ENCODE measurements around the gene IL20.

DNA sequence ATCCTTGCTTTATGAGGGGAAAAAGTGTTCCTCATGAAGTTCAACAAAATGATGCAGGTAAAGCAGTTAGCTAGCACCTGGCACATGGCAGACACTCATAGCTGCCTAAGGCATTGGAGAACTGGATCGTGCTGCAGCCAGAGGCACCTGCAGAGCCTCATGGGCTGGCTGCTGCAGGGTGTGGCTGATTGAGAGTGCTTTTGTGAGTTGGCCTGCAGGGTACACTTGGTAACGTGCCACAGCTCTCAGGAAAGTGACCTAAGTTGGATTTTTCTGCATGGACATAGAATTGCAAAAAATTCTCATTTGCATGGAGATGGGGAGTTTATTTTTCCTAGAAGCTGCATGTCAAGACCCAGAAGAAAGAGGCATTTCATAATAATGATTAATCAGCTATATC is 31.6 kb upstream of the IL20 start:
- no peak for TF ChIP-seq POLR2A (IDR thresholded peaks at IDR 0.05)
- TF ChIP-seq, protein P1, sequence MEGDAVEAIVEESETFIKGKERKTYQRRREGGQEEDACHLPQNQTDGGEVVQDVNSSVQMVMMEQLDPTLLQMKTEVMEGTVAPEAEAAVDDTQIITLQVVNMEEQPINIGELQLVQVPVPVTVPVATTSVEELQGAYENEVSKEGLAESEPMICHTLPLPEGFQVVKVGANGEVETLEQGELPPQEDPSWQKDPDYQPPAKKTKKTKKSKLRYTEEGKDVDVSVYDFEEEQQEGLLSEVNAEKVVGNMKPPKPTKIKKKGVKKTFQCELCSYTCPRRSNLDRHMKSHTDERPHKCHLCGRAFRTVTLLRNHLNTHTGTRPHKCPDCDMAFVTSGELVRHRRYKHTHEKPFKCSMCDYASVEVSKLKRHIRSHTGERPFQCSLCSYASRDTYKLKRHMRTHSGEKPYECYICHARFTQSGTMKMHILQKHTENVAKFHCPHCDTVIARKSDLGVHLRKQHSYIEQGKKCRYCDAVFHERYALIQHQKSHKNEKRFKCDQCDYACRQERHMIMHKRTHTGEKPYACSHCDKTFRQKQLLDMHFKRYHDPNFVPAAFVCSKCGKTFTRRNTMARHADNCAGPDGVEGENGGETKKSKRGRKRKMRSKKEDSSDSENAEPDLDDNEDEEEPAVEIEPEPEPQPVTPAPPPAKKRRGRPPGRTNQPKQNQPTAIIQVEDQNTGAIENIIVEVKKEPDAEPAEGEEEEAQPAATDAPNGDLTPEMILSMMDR (IDR thresholded peaks at IDR 0.05), result no peak
